ENCODE measurements around the gene KRT1. TPM values are rescaled to one million over a fixed set of nuclear protein-coding genes. Genes with fewer than 3 reads are reported as not detected.

KRT1 gene
- not detected for total RNA-seq

DNA sequence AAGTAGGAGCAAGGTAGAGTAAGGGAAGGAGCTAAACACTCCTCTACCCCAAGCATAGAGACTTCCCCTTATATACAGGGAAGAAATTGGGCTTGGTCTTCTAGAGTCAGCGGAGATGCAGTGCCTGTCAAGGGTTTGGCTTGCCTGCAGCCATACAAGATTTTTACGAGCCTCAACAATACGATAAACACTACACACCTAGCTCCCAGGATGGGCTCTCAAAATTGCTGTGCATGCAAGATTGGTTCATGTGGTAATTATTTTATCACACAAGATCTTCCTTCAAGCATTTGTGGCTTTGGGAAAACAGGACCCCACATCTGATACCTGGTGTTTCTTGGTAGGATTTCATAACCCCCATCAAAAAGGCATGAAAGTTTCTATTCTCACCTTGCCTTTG, at the start of gene KRT1:
Gene KRT1 (minus strand): TSS at position 45 of the 400 bp plus-strand sequence. CDS start 59 bp downstream, outside the sequence.
- H3K27me3 Mint-ChIP-seq, result no peaks in the 10 kb centered on the region
- intact Hi-C loops (cut with DNase I, micrococcal nuclease), result no loop called here
- ATAC-seq (no peak), DNase-seq (no peak)
- H3K4me1 Mint-ChIP-seq, result peaks cover 35% of the 10 kb centered on the region
- ChIA-PET CTCF (interaction anchor here (0.6 to 0.9 kb wide), 3 partner anchors 17 to 1588 kb away, joined by 3 to 4 read pairs (median 3); no protein-coding TSS in a partner anchor), POLR2A (no interaction called here)
- H3K4me3 Mint-ChIP-seq, result no peak within 1 kb of the TSS
- H3K27ac Mint-ChIP-seq, result no peak within 1 kb of the TSS
- no peaks in the 10 kb centered on the region for H3K36me3 Mint-ChIP-seq (ENCODE audit: low read depth)
- no peaks in the 10 kb centered on the region for H3K9me3 Mint-ChIP-seq (ENCODE audit: low read depth)

DNA sequence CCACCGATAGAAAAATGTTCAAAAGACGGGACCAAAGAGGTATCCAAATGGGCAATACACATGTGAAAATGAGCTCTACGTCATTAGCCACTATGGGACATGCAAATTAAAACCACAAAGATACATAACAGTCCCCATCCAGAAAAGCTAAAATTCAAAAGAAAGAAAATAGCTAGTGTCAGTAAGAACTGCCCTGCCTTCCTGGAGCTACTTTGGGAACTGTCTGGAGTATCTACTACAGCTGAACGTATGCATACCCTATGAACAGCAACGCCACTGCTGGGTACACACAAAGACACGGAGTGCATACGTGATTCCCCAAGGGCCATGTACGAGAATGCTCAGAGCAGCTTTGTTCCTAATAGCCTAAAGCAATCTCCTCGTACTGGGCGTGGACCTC, 48.9 kb upstream of the KRT1 start:
- intact Hi-C loops (cut with DNase I, micrococcal nuclease), result no loop called here
- Mint-ChIP-seq H3K9me3 (ENCODE audit: low read depth) (no peaks in the 10 kb centered on the region), H3K27me3 (no peaks in the 10 kb centered on the region), H3K36me3 (ENCODE audit: low read depth) (no peaks in the 10 kb centered on the region), H3K4me3 (no peak overlapping the region), H3K27ac (no peak overlapping the region), H3K4me1 (no peaks in the 10 kb centered on the region)
- CTCF ChIA-PET, result interaction anchor here (0.6 kb wide), 1 partner anchor 421 kb away, joined by 5 read pairs; no protein-coding TSS in a partner anchor
- DNase-seq (no peak), ATAC-seq (no peak)
- POLR2A ChIA-PET, result no interaction called here

DNA sequence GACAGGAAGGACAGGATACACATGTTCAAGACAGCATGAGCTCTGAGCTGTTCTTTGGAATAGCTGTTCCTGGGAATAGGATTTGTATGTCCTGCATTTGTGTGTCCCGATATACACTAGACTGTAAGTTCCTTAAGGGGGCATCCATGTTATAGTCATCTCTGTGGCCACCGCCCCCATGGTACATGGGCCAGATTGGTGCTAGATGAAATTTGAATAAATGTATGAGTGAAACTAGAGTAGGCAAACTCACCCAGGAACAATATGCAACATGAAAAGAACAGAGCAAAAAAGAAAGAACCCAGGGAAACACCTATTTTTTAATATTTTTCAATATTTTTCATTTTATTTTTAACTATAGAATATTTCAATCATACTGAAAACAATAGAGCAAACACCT, 48.2 kb upstream of the KRT1 start:
- H3K4me3 Mint-ChIP-seq, result no peak overlapping the region
- no peaks in the 10 kb centered on the region for H3K9me3 Mint-ChIP-seq (ENCODE audit: low read depth)
- H3K4me1 Mint-ChIP-seq, result no peaks in the 10 kb centered on the region
- POLR2A ChIA-PET, result no interaction called here
- no peak overlapping the region for H3K27ac Mint-ChIP-seq
- no peaks in the 10 kb centered on the region for H3K36me3 Mint-ChIP-seq (ENCODE audit: low read depth)
- intact Hi-C loops (cut with DNase I, micrococcal nuclease), result no loop called here
- CTCF ChIA-PET, result no interaction called here
- DNase-seq (no peak), ATAC-seq (no peak)
- no peaks in the 10 kb centered on the region for H3K27me3 Mint-ChIP-seq

DNA sequence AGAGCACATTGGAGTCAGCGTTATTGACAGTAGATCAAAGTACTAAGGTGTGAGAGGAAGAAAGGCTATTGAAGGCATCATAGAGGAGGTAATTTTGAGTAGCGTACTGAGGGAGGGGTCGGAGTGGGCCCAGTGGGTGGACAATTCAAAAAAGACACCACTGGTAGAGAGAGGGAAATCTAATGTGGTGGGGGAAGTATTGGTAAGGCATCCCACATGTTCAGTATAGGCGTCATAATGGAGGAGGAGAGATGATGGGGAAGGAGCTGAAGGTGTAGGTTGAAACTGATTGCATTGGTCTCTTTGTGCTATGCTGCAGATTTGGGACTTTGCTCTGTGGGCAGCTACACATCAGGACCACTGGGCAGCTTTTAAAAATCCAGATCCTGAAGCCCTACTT, 46.8 kb upstream of the KRT1 start:
- ATAC-seq, result no peak
- H3K4me3 Mint-ChIP-seq, result no peak overlapping the region
- H3K36me3 Mint-ChIP-seq (ENCODE audit: low read depth), result no peaks in the 10 kb centered on the region
- intact Hi-C loops (cut with DNase I, micrococcal nuclease), result no loop called here
- POLR2A ChIA-PET, result no interaction called here
- no peaks in the 10 kb centered on the region for H3K4me1 Mint-ChIP-seq
- CTCF ChIA-PET, result interaction anchor here (0.7 kb wide), 1 partner anchor 153 kb away, joined by 3 read pairs; no protein-coding TSS in a partner anchor
- no peak overlapping the region for H3K27ac Mint-ChIP-seq
- no peaks in the 10 kb centered on the region for H3K27me3 Mint-ChIP-seq
- no peaks in the 10 kb centered on the region for H3K9me3 Mint-ChIP-seq (ENCODE audit: low read depth)
- DNase-seq, result no peak

DNA sequence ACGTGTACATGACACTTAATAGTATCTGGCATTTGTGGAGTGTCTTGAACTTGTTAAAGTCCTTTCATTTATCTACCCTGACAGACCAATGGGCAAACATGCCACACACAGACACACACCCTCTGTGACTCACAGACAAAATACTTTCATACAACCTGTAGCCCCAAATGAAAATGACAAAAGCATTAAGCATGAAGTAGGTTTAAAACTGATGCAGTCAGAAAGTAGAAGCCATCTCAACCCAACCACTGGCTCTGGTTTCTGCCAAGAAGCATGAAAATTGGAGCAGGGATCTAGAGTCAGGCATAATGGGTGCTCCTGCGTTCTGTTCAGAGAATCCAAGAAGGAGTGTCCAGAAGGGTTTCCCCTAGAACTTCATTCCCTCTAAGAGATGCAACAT, 46.2 kb upstream of the KRT1 start:
- DNase-seq (no peak), ATAC-seq (no peak)
- H3K27me3 Mint-ChIP-seq, result no peaks in the 10 kb centered on the region
- H3K4me1 Mint-ChIP-seq, result no peaks in the 10 kb centered on the region
- no peak overlapping the region for H3K27ac Mint-ChIP-seq
- H3K36me3 Mint-ChIP-seq (ENCODE audit: low read depth), result no peaks in the 10 kb centered on the region
- intact Hi-C loops (cut with DNase I, micrococcal nuclease), result no loop called here
- ChIA-PET POLR2A (no interaction called here), CTCF (interaction anchor here (0.8 kb wide), 1 partner anchor 144 kb away, joined by 4 read pairs; no protein-coding TSS in a partner anchor)
- H3K9me3 Mint-ChIP-seq (ENCODE audit: low read depth), result no peaks in the 10 kb centered on the region
- H3K4me3 Mint-ChIP-seq, result no peak overlapping the region

DNA sequence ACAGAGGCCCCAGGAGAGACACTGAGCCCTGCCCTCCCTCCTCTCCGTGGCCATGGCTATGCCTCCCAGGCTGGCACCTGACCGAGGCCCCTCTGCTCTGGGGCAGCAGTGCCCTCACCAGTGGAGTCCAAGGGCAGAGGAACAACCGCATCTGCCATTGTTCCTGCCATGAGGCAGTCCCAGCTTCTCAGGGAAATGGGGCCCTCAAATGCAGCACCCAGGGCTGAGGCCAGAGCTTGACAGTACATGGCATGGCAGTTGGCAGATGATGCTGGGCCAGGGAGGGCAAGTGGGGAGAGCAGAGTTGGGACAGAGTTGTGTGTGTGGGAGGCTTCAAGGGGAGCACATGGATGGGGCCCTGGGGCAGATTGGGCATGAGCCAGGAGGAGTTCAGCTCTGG, 44.2 kb upstream of the KRT1 start:
- Mint-ChIP-seq H3K27ac (no peak overlapping the region), H3K27me3 (no peaks in the 10 kb centered on the region), H3K4me3 (no peak overlapping the region), H3K36me3 (ENCODE audit: low read depth) (no peaks in the 10 kb centered on the region), H3K4me1 (no peaks in the 10 kb centered on the region), H3K9me3 (ENCODE audit: low read depth) (no peaks in the 10 kb centered on the region)
- intact Hi-C loops (cut with DNase I, micrococcal nuclease), result no loop called here
- ATAC-seq (no peak), DNase-seq (no peak)
- CTCF ChIA-PET, result interaction anchor here (0.6 kb wide), 2 partner anchors 31 to 95 kb away, joined by 3 to 4 read pairs; no protein-coding TSS in a partner anchor
- POLR2A ChIA-PET, result no interaction called here

DNA sequence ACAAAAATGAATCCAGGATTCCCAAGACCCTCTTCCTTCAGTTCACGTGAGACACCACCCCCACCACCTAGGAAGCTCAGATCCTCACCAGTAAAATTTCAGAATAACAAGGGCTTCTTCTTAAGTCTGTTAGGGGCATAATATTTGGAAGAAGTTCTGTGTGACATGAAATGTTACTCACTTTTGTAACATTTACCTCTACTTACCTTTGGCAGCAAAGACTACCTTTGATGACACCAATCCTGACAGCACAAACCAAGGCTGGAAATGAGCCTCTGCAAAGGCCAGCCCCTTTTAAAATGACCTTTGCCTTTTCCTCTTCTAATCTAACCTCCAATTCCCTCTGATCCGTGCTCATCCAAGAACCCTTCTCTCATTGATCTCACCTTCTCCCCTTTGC, 42.5 kb upstream of the KRT1 start:
- ChIA-PET POLR2A (no interaction called here), CTCF (interaction anchor here (0.7 kb wide), 1 partner anchor 1123 kb away, joined by 3 read pairs; no protein-coding TSS in a partner anchor)
- Mint-ChIP-seq H3K27ac (no peak overlapping the region), H3K4me1 (no peaks in the 10 kb centered on the region), H3K36me3 (ENCODE audit: low read depth) (no peaks in the 10 kb centered on the region), H3K4me3 (no peak overlapping the region), H3K9me3 (ENCODE audit: low read depth) (no peaks in the 10 kb centered on the region), H3K27me3 (no peaks in the 10 kb centered on the region)
- ATAC-seq (no peak), DNase-seq (no peak)
- intact Hi-C loops (cut with DNase I, micrococcal nuclease), result no loop called here

DNA sequence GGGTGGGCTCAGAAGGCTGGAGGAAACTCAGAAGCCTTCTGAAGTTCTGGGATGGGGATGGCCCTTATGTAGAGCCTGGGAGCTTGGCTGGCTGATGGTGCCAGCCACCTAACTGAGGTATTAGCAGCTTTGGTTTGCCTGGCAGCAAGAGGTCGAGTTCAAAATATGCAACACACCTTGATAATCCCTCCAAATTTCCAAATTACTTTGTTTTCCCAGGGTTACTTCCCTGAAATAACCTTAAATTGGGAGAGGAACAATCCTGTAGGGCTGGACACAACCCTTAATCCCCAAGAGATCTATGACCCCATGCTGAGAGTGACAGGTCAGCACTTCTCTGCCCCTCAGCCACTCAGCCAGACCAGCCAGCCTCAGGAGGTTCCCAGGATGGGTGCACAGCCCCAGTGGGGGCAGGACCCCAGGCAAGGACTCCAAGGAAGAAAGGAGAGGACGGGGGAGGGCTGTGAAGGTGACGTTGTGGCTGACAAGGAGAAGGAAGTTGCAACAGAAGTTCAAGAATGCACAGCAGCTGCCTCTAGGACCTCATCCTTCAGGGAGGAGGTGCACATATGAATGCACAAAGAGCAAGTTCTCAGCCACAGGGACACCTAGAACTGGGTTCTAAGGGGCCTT, 41.7 kb upstream of the KRT1 start:
- CTCF ChIA-PET, result interaction anchor here (0.6 kb wide), 1 partner anchor 156 kb away, joined by 3 read pairs; no protein-coding TSS in a partner anchor
- Mint-ChIP-seq H3K4me1 (no peaks in the 10 kb centered on the region), H3K27me3 (no peaks in the 10 kb centered on the region), H3K9me3 (ENCODE audit: low read depth) (no peaks in the 10 kb centered on the region), H3K4me3 (no peak overlapping the region), H3K36me3 (ENCODE audit: low read depth) (no peaks in the 10 kb centered on the region), H3K27ac (no peak overlapping the region)
- DNase-seq, result no peak
- intact Hi-C loops (cut with DNase I, micrococcal nuclease), result no loop called here
- ATAC-seq, result no peak
- POLR2A ChIA-PET, result no interaction called here

DNA sequence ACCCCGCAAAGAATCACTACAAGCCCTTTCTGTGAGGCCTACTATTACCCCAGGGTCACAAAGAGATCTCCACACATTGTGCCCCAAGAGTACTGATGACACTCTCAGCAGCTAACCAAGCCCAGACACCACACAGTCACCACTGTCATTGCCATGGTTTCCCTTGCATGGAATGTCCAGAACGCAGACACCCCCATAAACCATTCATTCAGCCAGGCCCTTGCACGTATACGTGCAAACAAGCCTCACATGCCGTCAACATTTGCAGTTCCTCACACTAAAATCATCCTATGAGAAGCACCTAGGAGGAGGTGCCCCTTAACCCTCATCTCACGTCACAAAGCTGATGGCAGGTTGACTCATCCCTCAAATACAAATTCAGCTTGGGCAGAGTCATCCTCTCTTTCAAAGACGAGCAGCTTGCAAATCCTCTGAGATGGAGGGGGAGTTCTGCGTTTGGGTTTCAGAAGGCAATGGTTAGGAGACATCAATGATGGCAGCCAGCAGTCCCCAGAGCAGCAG, 40.2 kb upstream of the KRT1 start:
- Mint-ChIP-seq H3K9me3 (ENCODE audit: low read depth) (no peaks in the 10 kb centered on the region), H3K27me3 (peaks cover 2% of the 10 kb centered on the region), H3K27ac (no peak overlapping the region), H3K36me3 (ENCODE audit: low read depth) (no peaks in the 10 kb centered on the region), H3K4me3 (no peak overlapping the region), H3K4me1 (no peaks in the 10 kb centered on the region)
- POLR2A ChIA-PET, result no interaction called here
- CTCF ChIA-PET, result no interaction called here
- no peak for ATAC-seq
- no peak for DNase-seq
- intact Hi-C loops (cut with DNase I, micrococcal nuclease), result no loop called here

DNA sequence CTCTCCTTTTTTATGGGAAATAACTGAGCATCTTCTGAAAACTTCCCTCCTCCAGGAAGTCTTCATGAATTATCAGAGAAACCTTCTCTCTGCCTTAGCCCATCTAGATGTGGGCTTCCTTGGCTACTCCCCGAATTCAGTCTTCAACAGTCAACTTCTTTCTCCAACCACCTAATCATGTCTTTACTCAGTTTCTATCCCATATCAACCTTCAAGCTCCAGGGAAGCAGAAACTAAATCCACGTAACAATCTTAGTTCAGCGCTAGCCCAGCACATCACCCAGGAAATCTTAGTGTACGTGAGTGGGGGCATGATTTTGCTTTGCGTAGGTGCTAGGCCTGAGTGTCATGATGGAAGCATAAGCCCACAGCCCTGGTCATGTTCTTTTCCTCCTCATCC, 35.9 kb upstream of the KRT1 start:
- POLR2A ChIA-PET, result no interaction called here
- no peak overlapping the region for H3K4me3 Mint-ChIP-seq

DNA sequence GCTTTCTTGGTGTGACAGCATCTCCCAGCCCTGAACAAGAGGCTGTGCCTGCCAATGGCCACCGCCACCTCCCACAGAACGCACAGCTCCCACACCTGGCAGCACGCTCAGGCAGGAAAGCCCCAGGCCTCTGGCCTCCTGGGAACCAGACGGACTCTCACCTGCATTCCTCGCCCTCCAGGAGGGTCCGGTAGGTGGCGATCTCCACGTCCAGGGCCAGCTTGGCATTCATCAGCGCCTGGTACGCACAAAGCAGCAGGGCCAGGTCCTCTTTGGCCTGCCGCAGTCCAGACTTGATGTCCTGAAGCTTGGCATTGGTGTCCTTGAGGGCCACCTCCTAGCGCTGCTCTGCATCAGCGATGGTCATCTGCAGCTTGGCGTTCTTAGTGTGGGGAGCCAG, 35.2 kb upstream of the KRT1 start:
- ChIA-PET POLR2A (no interaction called here), CTCF (interaction anchor here (1.3 kb wide), 1 partner anchor 8 kb away, joined by 3 read pairs; no protein-coding TSS in a partner anchor)
- H3K27me3 Mint-ChIP-seq, result peaks cover 18% of the 10 kb centered on the region
- ATAC-seq, result no peak
- peaks cover 9% of the 10 kb centered on the region for H3K4me1 Mint-ChIP-seq
- H3K27ac Mint-ChIP-seq, result no peak overlapping the region
- H3K9me3 Mint-ChIP-seq (ENCODE audit: low read depth), result no peaks in the 10 kb centered on the region
- no peaks in the 10 kb centered on the region for H3K36me3 Mint-ChIP-seq (ENCODE audit: low read depth)
- intact Hi-C loops (cut with DNase I, micrococcal nuclease), result loop anchor here (10.0 kb wide), 2 partner anchors 131 to 159 kb away; no protein-coding TSS in a partner anchor
- no peak for DNase-seq
- no peak overlapping the region for H3K4me3 Mint-ChIP-seq

More for the DNA sequence above, 35.9 kb upstream of the KRT1 start:
- CTCF ChIA-PET, result interaction anchor here (1.3 kb wide), 1 partner anchor 9 kb away, joined by 3 read pairs; no protein-coding TSS in a partner anchor
- DNase-seq, result no peak
- H3K27ac Mint-ChIP-seq, result no peak overlapping the region
- intact Hi-C loops (cut with DNase I, micrococcal nuclease), result loop anchor here (10.0 kb wide), 2 partner anchors 131 to 159 kb away; no protein-coding TSS in a partner anchor
- ATAC-seq, result no peak
- H3K4me1 Mint-ChIP-seq, result peaks cover 9% of the 10 kb centered on the region
- H3K27me3 Mint-ChIP-seq, result peaks cover 18% of the 10 kb centered on the region
- H3K36me3 Mint-ChIP-seq (ENCODE audit: low read depth), result no peaks in the 10 kb centered on the region
- no peaks in the 10 kb centered on the region for H3K9me3 Mint-ChIP-seq (ENCODE audit: low read depth)

DNA sequence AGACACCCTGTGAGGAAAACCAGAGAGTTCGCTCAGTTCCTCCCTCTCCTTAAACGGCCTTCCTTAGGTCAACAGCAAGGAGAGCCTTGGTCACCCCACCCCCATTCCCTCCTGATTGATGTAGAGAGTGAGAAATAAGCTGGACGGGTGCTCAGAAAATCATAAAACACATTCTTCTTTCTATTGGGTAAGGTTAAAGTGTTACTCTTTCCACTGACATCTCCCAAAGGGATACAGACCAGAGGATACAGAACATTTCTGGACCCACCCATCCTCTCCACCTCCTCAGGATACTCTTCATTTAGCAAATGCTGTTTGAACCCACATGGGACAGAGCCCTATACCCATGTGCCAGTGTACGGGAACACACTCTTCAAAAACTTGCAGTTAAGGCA, 34.7 kb upstream of the KRT1 start:
- DNase-seq, result no peak
- Mint-ChIP-seq H3K4me3 (peak overlapping the region; percentile 31), H3K4me1 (peaks cover 9% of the 10 kb centered on the region), H3K27ac (no peak overlapping the region), H3K36me3 (ENCODE audit: low read depth) (no peaks in the 10 kb centered on the region), H3K27me3 (peaks cover 18% of the 10 kb centered on the region), H3K9me3 (ENCODE audit: low read depth) (no peaks in the 10 kb centered on the region)
- ChIA-PET POLR2A (interaction anchor here (0.7 kb wide), 1 partner anchor 20 kb away, joined by 3 read pairs; no protein-coding TSS in a partner anchor), CTCF (no interaction called here)
- intact Hi-C loops (cut with DNase I, micrococcal nuclease), result loop anchor here (10.0 kb wide), 2 partner anchors 130 to 160 kb away; no protein-coding TSS in a partner anchor
- ATAC-seq, result no peak

Measured in activated CD4-positive, alpha-beta T cell treated with anti-CD3 and anti-CD28 coated beads for 36 hours (primary cell).